T-helper 1 cell treated with Interleukin-12 subunit alpha and Interleukin-12 subunit beta and Interleukin-4 antibody, amounts not matched to agents 30 ng/mL and 1 ng/mL, for 36 hours (primary cell): ENCODE results near the gene SAMD13. TPM values are rescaled to one million over a fixed set of nuclear protein-coding genes. Genes with fewer than 3 reads are reported as not detected.

Experiments used
- intact Hi-C: fragments of 100-400 bp; cut with micrococcal nuclease; formaldehyde crosslinking; loops from one replicate; pipeline ENCODE4 v1.15.1; 2024
- total RNA-seq: library from RNA; stranded (reverse); gene quantifications from 2 replicates; pipeline ENCODE4 v1.2.3, GENCODE V29; 2022

Gene SAMD13
- total RNA-seq, 1 donor from 2014 or later: not detected

DNA sequence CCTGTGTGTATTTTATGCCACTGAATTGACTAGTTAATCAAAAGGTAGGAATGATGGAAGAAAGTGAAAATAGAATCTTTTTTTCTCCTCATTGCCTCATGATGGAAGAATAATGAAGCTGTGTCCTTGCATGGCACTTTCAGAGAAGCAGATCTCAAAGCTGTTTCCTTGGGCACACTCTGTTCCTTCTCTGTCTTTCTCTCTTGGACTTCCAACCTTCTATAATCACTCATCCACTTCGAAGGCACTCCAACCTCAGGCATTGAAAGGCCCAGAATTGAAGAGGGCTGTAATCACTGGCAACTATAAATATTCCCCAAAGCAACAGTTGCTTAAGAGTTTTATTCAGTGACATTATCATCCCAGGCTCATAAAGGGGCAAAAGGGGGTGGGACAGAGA, 65.7 kb downstream of the SAMD13 start:
- intact Hi-C loops: no loop called here

DNA sequence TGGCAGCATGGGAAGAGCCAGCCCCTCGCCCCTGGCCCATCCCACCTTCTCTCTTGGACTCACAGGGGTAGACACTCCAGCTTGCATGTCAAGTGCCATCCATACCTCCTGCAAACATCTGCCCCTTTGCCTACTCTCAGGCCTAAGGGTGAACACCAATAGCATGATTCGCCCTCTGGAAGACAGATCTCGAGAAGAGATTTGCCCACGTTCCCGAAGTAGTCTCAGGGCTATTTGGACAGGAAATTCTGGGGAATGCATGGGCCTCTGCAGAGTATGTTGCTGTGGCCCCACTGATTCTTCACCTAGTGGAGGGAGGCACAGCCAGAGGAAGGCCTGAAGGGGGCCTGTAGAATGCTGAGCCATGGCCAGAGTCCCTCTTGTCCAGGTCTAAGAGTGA, 66.9 kb downstream of the SAMD13 start:
- intact Hi-C loops: no loop called here

DNA sequence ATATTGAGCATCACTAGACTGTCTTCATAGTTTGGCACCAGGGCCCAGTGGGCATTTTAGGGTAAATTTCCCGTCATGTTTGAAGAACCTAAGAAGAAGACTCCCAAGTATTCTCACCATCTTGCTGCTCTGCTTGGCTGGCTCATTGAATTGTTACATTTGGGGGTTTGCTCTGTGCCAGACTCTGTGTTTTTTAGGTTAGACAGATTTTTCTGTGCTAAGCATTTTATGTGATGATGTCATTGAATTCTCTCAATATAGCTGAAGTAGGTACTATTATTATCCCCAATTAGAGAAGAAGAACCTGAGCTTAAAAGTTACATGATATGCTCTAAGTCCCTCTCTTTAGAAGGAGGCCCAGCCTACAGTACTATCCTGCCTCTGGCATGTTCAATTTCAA, 68.8 kb downstream of the SAMD13 start:
- intact Hi-C loops: no loop called here

DNA sequence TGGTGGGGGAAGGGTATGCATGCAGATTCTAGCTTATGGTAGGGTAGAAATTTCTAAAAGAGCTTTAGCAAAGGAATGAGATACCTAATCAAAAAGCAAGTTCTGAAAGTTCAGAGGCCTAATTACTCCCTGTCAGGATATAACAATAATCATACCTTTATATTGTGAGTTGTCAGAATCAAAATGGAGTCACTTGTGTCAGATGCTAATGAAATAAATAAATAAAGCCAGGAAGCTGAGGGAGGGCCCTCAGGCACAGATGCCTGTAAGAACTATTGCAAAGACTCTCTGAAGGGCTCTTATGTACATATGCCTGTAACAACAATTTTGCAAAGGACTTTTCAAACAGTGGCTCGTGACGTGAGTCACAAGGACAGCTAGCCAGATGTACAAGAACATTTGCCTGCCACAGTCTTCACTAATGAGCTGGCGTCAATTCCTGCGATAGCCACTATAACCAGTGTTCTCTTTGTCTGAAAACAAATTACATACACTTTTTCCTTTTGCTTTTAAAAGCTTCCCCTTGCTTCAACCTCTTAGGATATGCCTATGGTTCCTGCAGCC, 69.4 kb downstream of the SAMD13 start:
- intact Hi-C loops: no loop called here

DNA sequence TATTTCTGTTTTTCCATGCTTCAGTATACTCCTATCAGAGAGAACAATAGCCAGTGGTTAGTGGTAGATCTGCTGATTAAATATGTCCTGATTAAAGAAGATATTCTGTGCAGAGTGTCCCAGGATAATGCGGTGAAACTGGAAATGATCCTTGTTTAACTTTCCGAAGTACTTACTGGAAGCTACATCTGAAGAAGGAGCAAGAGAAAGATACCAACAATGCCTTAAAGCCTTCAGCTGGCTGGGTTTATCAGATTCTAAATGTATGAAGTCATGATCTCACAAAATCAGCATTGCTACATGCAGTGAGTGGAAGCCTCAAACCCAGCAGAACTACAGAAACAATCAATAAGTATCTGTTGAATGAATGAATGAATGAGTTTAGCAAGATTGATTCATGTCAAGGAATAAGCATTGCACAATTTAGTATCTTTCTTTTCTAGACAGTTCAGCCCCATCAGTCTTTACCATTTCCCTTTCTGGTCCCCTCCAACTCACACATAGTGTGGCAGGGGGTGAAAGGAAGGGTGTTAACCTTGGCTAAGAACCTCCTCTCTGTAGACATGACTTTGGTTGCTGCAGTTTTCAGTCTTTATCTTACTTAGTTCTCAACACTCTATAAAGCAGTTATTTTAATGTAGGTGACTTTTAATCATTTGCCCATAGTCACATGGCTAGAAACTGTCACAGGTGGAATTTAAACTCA, 72.1 kb downstream of the SAMD13 start:
- intact Hi-C loops: no loop called here

DNA sequence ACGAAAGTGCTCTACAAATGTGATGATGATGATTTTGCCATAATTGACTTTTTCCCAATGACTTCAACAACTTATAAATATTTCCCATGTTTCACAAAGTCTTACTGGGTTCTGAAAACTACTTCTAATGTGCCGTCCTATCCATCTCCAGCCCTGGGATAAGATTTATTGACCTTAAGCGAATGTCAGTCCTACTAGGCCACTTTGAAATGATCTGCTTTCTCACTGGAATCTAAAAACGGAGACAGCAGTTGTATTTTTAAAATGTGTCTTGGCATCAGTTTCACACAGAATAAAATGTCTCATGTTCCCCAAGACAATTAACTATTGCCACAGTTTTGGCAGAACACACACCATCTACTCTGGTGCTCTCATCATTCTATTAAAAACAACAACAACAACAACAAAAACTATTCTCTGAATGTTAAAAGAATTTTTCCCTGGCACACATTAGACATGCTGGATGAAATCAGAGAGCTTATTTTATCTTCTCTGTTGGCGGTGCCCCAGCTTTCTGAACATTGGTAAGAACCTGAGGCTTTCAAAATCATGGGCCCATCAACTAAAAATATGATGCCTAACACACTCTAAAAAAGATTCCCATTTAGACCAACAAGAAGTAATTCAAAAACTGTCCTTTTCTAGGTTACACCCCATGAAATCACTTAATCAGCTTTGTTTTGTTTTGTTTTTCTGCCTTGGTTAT, 73.6 kb downstream of the SAMD13 start:
- intact Hi-C loops: no loop called here

DNA sequence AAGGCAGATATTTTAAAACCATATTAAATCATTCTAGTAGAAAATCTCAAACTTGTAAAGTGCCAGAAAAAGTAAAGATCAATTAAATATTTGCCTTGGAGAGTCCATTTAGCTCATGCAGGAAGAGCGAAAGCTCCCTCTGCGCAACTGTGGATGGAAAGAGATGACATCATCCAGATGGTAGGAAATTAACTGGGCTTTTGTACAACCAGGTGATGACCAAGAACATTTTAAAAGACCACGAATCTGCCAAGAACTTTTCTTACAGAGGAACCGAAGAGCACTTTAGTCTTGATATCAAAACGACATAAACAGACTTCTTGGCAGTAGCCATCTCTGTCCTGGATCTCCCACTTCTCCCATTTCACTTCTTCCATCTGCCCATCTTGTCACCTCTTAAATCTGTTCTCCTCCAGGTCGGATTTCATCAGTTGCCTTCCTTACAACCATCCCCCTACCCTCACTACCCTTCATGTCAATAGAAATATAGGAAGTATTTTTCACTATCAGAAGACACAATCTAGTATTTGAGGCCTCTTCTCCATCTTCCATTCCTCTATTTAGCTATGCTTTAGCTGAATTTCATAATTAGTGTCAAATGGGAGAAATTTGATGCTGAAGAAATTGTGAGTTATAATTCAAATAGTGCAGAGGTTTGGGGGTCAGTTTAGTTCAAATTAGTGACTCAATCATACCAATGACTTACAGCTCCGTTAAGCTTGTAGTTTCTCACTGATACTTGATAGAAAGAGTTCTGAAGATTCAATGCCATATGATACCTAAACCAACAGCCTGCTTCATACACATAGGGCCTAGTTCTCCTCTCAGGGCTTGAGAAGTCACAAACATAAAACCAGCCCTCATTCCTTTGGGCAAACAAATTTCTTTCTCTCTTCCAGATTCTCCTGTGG, 74.7 kb downstream of the SAMD13 start:
- intact Hi-C loops: no loop called here

DNA sequence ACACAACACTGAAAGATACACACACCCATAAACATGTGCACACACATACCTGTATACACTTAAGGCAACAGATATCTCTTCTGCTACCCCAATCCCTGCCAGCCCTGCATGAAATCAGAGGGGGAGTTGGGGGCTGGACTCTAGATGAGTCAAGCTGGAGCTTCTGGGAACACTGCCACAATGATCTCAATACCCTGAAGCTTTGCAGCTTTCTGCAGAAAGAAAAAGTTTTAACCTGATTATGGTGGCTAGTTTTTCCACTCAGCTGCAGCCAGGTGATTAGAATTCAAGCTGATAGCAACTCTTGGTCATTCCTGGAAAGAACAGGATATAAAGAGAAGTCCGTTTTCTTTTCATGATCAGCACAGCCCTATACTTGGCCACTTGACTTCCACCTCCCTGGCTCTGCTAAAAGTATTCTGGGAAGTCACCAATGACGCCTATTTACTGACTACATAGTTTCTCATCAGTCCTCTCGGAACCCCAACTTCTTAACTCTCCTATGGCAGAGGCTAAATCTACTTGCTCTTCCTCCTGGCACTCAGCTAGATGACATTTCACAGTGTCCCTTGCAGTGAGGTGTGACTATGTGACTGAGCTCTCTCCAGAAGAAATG, 76.1 kb downstream of the SAMD13 start:
- intact Hi-C loops: no loop called here

DNA sequence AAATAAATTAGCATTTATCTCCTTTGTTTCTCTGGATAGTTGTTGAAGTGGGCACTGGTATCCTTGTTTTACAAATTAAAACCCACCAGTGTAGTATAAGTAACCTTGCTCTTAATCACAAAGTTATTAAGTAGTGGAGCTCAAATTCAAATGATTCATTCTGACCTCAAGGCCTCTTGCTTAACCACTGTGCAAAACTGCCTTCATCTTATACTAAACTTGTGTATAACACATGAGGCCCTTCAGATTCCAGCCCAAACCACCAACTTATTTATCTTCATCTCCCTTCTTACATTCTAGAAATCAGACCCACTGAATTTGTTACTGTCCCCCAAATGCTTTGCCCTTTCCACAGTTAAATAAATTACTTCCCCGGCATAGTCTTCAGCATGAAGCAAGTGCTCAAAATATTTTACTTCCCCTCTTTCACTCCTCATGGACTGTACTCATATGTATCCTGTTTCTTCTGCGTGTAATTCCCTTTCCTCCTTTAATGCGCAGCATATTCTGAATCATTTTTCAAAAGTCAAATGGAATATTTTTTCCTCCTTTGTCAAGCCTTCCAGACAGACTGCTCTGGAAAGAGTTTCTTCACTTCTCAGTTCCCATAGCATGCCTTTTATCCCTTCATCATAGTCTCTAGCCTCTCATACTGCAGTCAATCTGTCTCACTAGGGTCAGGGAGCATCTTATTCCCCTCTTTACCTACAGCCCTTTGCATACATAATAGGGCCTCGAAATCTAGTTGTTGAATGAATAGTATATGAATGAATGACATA, 77.8 kb downstream of the SAMD13 start:
- intact Hi-C loops: no loop called here

DNA sequence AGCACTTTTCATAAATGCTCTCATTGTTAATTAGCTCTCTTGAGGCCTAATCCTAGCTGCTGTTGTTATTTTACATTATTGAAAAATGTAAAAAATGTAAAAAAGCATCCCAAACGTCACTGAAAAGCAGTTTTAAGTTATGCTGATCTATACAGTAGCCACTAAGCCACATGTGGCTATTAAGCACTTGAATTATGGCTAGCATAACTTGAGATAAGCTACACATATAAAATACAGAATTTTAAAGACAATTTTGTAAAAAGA, 78.3 kb downstream of the SAMD13 start:
- intact Hi-C loops: no loop called here

DNA sequence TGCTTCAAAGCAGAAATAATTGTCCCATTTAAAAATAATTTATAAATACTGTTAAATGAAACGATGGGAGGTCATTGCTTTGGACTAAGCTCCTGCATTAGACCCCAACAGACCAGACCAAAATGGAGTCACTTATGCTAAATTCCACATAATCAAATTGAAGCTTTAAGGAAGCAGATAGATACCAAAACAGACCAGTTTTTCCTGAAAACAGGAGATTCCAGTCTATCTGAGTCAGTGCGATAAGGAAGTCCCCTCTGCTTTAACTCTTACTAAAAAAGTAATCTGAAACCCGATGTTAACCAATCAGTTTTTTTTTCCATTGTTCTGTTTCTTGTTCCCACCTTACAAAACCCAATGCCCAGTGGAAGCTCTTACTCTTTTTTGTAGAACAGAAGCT, 80.6 kb downstream of the SAMD13 start:
- intact Hi-C loops: no loop called here

DNA sequence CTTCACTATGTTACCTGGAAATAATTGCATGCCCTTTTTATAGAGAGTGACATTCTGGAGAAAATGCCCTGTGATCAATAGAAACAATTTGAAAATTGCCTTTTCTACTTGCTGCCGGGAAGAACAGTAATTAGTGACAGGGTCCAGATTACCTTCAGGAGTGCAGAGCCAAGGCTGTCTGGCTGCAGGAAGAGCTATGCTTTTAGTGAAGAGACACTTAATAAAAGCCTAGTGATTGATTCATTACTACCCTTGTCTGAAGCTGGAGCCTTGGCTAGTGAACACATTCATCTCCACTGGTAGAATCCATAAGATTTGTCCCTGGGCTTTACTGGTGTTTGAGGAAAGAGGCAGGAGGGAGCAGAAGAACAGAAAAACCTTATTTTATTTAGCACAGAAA, 83.8 kb downstream of the SAMD13 start:
- intact Hi-C loops: no loop called here

DNA sequence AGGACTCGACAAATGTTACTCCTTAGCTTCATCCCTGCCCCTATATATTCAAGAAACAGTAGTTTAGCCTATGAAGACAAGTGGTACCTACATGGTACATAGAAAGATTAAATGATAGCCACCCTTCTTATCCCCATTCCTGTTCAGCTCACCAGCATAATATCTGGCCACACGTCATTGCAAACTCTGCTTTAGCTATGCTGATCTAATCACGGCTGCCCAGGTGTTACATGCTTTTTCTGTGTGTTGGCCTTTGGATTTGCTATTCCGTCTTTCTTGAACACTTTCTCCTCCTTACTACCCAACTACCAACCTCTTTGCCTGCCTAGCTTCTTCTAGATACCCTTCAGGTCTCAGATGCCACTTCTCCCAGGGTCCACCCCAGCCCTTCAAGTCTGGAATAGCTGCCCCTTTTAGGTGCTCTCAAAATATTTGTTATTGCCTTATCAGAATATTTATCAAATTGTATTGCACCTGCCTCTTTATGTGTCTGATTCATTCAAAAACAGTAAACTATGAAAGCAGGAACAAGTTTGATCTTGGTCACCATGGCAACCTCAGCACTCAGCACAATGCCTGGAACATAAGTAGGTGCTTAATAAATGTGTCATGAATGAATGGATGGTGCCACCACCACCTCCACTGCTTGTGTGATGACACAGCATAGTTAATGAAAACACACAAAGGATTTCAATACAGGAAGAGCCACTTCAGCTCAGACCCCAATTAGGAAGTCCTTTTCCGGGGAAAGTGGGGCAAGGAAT, 85.4 kb downstream of the SAMD13 start:
- intact Hi-C loops: no loop called here

DNA sequence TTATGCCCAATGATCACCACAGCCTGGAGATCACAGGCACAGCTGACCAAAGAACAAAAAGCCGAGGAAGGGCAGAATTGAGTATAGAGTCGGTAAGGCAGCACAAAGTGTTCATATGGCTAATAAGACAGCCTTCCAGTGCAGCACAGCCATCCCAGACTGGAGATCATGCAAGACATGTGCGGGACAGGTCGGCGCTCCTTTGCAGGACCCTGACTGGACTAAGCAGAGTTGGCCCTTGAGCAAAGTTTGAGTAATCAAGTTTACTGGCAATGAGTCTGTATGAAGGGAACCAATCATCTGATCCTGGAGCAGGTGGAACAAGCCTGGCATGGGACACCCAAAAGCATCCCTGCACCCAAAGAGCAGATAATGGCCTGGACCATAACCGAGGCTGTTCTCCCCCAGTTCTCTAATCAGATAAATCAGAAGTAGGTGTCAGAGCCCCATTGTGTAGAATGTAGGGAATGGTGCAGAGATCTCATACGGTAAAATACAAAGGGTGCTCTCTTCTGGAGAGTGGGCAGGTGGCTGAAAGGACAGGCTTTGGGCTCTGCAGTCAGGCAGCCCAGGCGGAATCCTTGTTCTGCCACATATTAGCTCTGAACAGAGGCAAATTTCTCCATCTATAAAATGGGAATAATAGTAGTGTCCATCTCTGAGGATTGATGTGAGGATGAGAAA, 86.1 kb downstream of the SAMD13 start:
- intact Hi-C loops: no loop called here

DNA sequence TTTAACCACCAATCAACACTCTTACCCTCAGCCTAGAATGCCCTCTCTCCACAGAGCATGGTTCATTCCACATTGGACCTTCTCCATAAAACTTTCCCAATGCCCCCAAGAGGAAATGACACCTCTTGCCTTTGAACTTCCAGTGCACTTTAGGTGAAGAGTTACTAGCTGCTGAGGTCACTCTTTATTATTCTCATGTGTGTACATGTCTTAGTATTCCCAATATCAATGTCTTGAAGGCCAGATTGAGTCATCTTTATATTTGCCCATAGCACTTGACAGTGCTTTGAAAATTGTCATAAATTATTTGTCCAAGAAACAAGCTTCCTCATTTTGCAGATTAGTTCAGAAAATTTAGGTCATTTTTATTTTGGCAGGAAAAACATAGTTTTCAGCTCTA, 88.7 kb downstream of the SAMD13 start:
- intact Hi-C loops: no loop called here

DNA sequence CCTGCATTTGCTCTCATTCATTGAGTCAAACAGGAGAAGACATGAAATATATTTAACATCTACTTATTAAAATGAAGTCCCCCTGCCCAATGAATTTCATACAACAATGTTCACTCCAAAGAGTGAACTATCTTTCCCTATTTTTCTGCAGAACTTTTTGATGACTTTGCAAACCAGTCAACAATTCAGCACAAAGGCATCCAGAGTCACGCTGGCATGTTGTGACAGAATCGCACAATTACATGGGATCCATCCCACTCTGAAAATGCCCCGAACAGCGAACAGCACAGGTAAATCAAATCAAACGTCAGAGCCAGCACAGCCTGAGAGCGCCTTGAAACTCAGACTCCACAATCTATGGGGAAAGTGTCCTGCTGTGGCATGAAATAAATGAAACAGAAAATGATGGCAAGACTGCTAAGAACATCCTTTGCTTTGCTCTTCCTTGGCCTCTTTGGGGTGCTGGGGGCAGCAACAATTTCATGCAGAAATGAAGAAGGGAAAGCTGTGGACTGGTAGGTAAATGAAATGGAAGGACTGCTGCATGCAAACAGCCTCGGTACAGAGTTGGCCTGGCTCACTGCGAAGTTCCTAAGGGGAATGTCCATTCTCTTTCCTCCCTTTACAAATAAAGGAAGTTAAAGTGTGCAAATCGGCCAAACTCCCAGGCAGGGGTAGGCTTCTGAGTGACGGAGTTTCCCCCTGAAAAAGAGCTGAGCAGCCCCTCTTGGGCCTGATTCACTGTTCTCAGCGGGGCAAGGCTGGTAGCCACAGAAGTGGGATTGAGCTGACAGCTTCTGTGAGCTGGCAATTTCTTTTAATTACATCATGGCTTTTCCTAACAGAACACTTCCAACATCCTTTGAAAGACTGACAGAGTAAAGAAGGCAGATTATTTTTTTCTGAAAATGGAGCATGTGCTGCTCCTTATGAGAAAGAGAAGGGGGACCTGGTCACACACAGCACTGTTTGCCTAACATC, 97.0 kb downstream of the SAMD13 start, which contains the start of gene DNASE2B:
Gene DNASE2B, plus strand, starts transcription at position 310 of the 981 bp plus-strand sequence. Its CDS starts 81 bp downstream, at position 391.
- intact Hi-C loops: no loop called here
